MM.1S (cell line): Measurements from ENCODE around the gene DCUN1D4.

Source experiments
- EZH2 ChIP-seq: fragments of 300-600 bp; sonication (generic); optimal IDR thresholded peaks from 2 replicates; pipeline ENCODE3; 2017; ENCODE audit warnings: low read depth, mild to moderate bottlenecking, antibody characterized with exemption, low read length, mixed read lengths
- TF ChIP-seq, protein P1 (sequence below): fragments of 300-600 bp; sonication (generic); IDR thresholded peaks from 2 replicates; pipeline ENCODE4 v1.5.1; 2016; ENCODE audit warnings: antibody characterized with exemption, low read length, mixed read lengths

DNA sequence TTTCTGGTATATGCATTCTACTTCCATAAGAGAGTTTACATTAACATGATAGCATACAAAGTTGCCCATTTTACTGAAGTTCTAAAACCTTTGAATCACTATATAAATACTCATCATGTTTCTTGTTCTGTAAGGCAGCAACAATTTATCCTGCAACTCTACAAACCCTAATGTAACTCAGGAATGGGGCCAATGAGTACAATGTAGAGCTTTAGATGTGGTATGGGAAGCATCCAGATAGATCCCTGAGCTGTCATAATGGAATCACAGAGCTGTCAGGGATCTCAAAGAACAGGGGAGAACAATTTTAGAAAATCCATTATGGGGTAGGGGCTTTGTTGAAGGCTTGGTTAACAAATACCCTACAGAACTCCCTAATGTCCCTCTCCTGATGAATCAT is 88.5 kb downstream of the DCUN1D4 start:
- TF ChIP-seq, protein P1, sequence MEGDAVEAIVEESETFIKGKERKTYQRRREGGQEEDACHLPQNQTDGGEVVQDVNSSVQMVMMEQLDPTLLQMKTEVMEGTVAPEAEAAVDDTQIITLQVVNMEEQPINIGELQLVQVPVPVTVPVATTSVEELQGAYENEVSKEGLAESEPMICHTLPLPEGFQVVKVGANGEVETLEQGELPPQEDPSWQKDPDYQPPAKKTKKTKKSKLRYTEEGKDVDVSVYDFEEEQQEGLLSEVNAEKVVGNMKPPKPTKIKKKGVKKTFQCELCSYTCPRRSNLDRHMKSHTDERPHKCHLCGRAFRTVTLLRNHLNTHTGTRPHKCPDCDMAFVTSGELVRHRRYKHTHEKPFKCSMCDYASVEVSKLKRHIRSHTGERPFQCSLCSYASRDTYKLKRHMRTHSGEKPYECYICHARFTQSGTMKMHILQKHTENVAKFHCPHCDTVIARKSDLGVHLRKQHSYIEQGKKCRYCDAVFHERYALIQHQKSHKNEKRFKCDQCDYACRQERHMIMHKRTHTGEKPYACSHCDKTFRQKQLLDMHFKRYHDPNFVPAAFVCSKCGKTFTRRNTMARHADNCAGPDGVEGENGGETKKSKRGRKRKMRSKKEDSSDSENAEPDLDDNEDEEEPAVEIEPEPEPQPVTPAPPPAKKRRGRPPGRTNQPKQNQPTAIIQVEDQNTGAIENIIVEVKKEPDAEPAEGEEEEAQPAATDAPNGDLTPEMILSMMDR = no peak
- no peak for TF ChIP-seq EZH2
